ENCODE results near the gene ERF. TPM values are rescaled to one million over a fixed set of nuclear protein-coding genes. Genes with fewer than 3 reads are reported as not detected.
A peak's percentile ranks its signal among the peaks of the same experiment; 100 is the strongest.

The ERF gene
- total and polyA plus RNA-seq, 2 of the 8 experiments (the other 6 are each of a cell fraction or from before 2014, with no cell fraction given), result 43.7 to 62.7 TPM

GRCh38 chr19:42242512-42243409 is 12.2 kb downstream of the ERF start, which contains the start of gene GSK3A (continued):
- TF ChIP-seq CHD7 (IDR thresholded peaks at IDR 0.05; ENCODE audit: insufficient replicate concordance, low read length) (no peak), TCF12 (IDR thresholded peaks at IDR 0.05; ENCODE audit: low read depth, low read length) (no peak), HDAC6 (IDR thresholded peaks at IDR 0.05; ENCODE audit: low read depth, low read length) (no peak), SP2 (IDR thresholded peaks at IDR 0.05; ENCODE audit: low read length) (no peak), GTF2F1 (IDR thresholded peaks at IDR 0.05; ENCODE audit: borderline replicate concordance, low read depth, low read length) (no peak), SRF (IDR thresholded peaks at IDR 0.05; ENCODE audit: low read depth, low read length) (no peak), SIRT6 (IDR thresholded peaks at IDR 0.05; ENCODE audit: low read length) (no peak)
- TF ChIP-seq, protein P1, sequence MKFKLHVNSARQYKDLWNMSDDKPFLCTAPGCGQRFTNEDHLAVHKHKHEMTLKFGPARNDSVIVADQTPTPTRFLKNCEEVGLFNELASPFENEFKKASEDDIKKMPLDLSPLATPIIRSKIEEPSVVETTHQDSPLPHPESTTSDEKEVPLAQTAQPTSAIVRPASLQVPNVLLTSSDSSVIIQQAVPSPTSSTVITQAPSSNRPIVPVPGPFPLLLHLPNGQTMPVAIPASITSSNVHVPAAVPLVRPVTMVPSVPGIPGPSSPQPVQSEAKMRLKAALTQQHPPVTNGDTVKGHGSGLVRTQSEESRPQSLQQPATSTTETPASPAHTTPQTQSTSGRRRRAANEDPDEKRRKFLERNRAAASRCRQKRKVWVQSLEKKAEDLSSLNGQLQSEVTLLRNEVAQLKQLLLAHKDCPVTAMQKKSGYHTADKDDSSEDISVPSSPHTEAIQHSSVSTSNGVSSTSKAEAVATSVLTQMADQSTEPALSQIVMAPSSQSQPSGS (IDR thresholded peaks at IDR 0.05; ENCODE audit: low read length), result peak; percentile 69; the same call in 1 of the 2 replicates
